HepG2 (cell line): Measurements from ENCODE around the gene AMZ2. TPM values are rescaled to one million over a fixed set of nuclear protein-coding genes. Genes with fewer than 3 reads are reported as not detected.
"Not testable (repeated sequence)": the region's sequence is repeated elsewhere in the genome, so short reads cannot be mapped to it uniquely, and the experiment has no call there.

Experiments used
- ATAC-seq: fragments of 200-7000 bp; cut with Tn5 transposase; 3 replicates; pipeline ENCODE4 v1.9.1; 2020; ENCODE audit warnings: mild to moderate bottlenecking, moderate library complexity
- BruUV-seq: library from RNA; stranded (reverse); fragments of 400-500 nt; replicated peaks from 2 replicates; lab custom pipeline; 2021; lab: Mats Ljungman, UMichigan
- CTCF ChIA-PET: fragments of 300-600 bp; formaldehyde crosslinking; extraction: SDS; loops from one replicate; lab custom pipeline; 2021; ENCODE audit warnings: low total read pairs, inconsistent platforms, low intra/inter-chr PET ratio; lab: Yijun Ruan, JAX
- POLR2A ChIA-PET: fragments of 350-600 bp; sonication (Branson Sonifier 250); formaldehyde crosslinking; loops from one replicate; lab custom pipeline; 2020; ENCODE audit warnings: antibody characterized with exemption, inconsistent platforms; lab: Yijun Ruan, JAX
- DNase-seq: peaks from one replicate; pipeline ENCODE4 v3.0.0-alpha.2; 2015; ENCODE audit warnings: low spot score
- FAIRE-seq: peaks from 3 replicates; lab custom pipeline; 2011; peaks lifted over from hg19 to GRCh38; lab: Jason Lieb, UNC
- H2AFZ ChIP-seq: one replicate; pipeline ENCODE4 v1.6.1; 2011; ENCODE audit warnings: low read length, inconsistent platforms
- H3K27ac ChIP-seq: fragments of 300-600 bp; 3 replicates; pipeline ENCODE4 v1.8.0; 2011; ENCODE audit warnings: mixed run types, mild to moderate bottlenecking, mixed read lengths, low read length, inconsistent platforms; ENCODE audit not compliant: insufficient read depth; ENCODE audit errors: extremely low read length
- H3K27me3 ChIP-seq, 2 experiments: fragments of 200-600 bp in 1 of 2; 2 replicates in 1 of 2; 3 replicates in 1 of 2; pipeline versions ENCODE4 v1.6.0 to v1.8.0; 2011; ENCODE audit warnings: low read length in 2 of 2, mild to moderate bottlenecking in 2 of 2, moderate library complexity in 2 of 2, inconsistent platforms in 1 of 2; ENCODE audit not compliant: insufficient read depth in 2 of 2, control insufficient read depth in 1 of 2
- H3K36me3 ChIP-seq, 2 experiments: fragments of 200-600 bp in 1 of 2; replicated peaks in 1 of 2; 2 replicates in 1 of 2; 3 replicates in 1 of 2; pipeline versions ENCODE4 v1.5.1 to v1.8.0; 2011; ENCODE audit warnings: low read length in 2 of 2, inconsistent platforms in 1 of 2; ENCODE audit not compliant: insufficient read depth in 2 of 2, control insufficient read depth in 1 of 2
- H3K4me1 ChIP-seq: 2 replicates; pipeline ENCODE4 v1.5.1; 2012; ENCODE audit warnings: low read length, inconsistent platforms; ENCODE audit not compliant: insufficient read depth
- H3K4me2 ChIP-seq: 2 replicates; pipeline ENCODE4 v1.6.0; 2011; ENCODE audit warnings: low read depth, low read length, inconsistent platforms
- H3K4me3 ChIP-seq, 3 experiments: fragments of 200-600 bp in 1 of 3; sonication (generic), shearing (Covaris generic) in 1 of 3; replicated peaks in 1 of 3; 2 replicates each; pipeline ENCODE4 v1.5.1; 2011 to 2016; ENCODE audit warnings: low read length in 3 of 3, inconsistent platforms in 2 of 3, low read depth in 2 of 3, mild to moderate bottlenecking in 2 of 3, control low read depth in 1 of 3, mixed read lengths in 1 of 3; ENCODE audit not compliant: insufficient read depth in 1 of 3
- H3K79me2 ChIP-seq: one replicate; pipeline ENCODE4 v1.6.1; 2011; ENCODE audit warnings: low read length, inconsistent platforms; ENCODE audit not compliant: insufficient read depth
- H3K9ac ChIP-seq: 2 replicates; pipeline ENCODE4 v1.6.0; 2011; ENCODE audit warnings: mild to moderate bottlenecking, low read depth, low read length, inconsistent platforms; ENCODE audit not compliant: insufficient read depth
- H3K9me3 ChIP-seq: 2 replicates; pipeline ENCODE4 v1.5.1; 2012; ENCODE audit warnings: mild to moderate bottlenecking, low read length
- H4K20me1 ChIP-seq: 2 replicates; pipeline ENCODE4 v1.6.0; 2011; ENCODE audit warnings: inconsistent platforms, mild to moderate bottlenecking, low read length, moderate library complexity; ENCODE audit not compliant: insufficient read depth
- CEBPB ChIP-seq: IDR thresholded peaks from 2 replicates; pipeline ENCODE4 v1.6.1; 2011; ENCODE audit warnings: low read depth, low read length, improper control_type of control experiment, borderline replicate concordance
- CEBPG ChIP-seq: IDR thresholded peaks from 2 replicates; pipeline ENCODE4 v1.6.1; 2016
- HNF4A ChIP-seq: sonication (generic); formaldehyde crosslinking; IDR thresholded peaks from 2 replicates; pipeline ENCODE4 v1.4.0; 2020; ENCODE audit warnings: missing genetic modification reagents
- HNF4G ChIP-seq, 2 experiments: sonication (generic) in 1 of 2; formaldehyde crosslinking in 1 of 2; IDR thresholded peaks; 2 replicates each; pipeline versions ENCODE4 v1.4.0 to v1.6.1; 2011 to 2020; ENCODE audit warnings: borderline replicate concordance in 2 of 2, low read depth in 2 of 2, mild to moderate bottlenecking in 2 of 2, low read length in 1 of 2, missing genetic modification reagents in 1 of 2, moderate library complexity in 1 of 2
- PATZ1 ChIP-seq: sonication (generic); formaldehyde crosslinking; IDR thresholded peaks from 2 replicates; pipeline ENCODE4 v1.4.0; 2020; ENCODE audit warnings: missing genetic modification reagents
- TBX2 ChIP-seq: sonication (generic); formaldehyde crosslinking; IDR thresholded peaks from 2 replicates; pipeline ENCODE4 v1.5.0; 2020; ENCODE audit warnings: missing genetic modification reagents, mild to moderate bottlenecking, borderline replicate concordance
- ZNF7 ChIP-seq: IDR thresholded peaks from 2 replicates; pipeline ENCODE4 v1.6.1; 2016; ENCODE audit warnings: missing biosample characterization, missing genetic modification reagents
- WGBS: methylation state at CpG from one replicate; pipeline ENCODE4 v1.1.6; 2017; ENCODE audit warnings: low lambda C conversion rate; 5-methylcytosine and 5-hydroxymethylcytosine counted together
- in situ Hi-C: cut with HindIII; loops from 2 replicates; pipeline ENCODE4 v1.10.0; 2017; ENCODE audit warnings: low pct_unique_long_range_greater_than_20kb; ENCODE audit not compliant: extremely low pct_ligation_motif_present
- intact Hi-C: fragments of 100-400 bp; cut with micrococcal nuclease; formaldehyde crosslinking; loops from one replicate; pipeline ENCODE4 v1.10.0; 2022; ENCODE audit not compliant: unreplicated experiment
- polyA plus RNA-seq, 8 experiments: library from polyadenylated mRNA; depleted of rRNA in 3 of 8; stranded (reverse) in 7 of 8; unstranded in 1 of 8; fragments of >200 nt; fragmentation: Illumina TruSeq in 4 of 8; extraction: Trizol in 4 of 8; gene quantifications; 2 replicates each; pipeline versions ENCODE4 v1.2.1 to v1.2.3, GENCODE V29; 2011 to 2016; ENCODE audit warnings: low read depth in 4 of 8, missing spikeins in 1 of 8, mixed read lengths in 1 of 8; ENCODE audit not compliant: insufficient read depth in 1 of 8
- total RNA-seq, 5 experiments: library from RNA; depleted of rRNA; stranded (reverse); fragments of >200 nt; fragmentation: Illumina TruSeq; extraction: Trizol; gene quantifications; 2 replicates each; pipeline ENCODE4 v1.2.3, GENCODE V29; 2016; ENCODE audit warnings: low read depth in 1 of 5

The AMZ2 gene
- total and polyA plus RNA-seq, 2 of the 13 experiments (the other 11 are each of a cell fraction or from before 2014, with no cell fraction given): 86.9 to 90.2 TPM

GRCh38 chr17:68232741-68233140 is 15.1 kb upstream of the AMZ2 start:
- POLR2A ChIA-PET: interaction anchor here (1.7 kb wide), 1 partner anchor 15 kb away, joined by 4 read pairs; the partner anchor contains the start of gene AMZ2
- peaks cover 21% of the 10 kb centered on the region for H3K4me1 ChIP-seq

GRCh38 chr17:68234726-68235335 is 13.0 kb upstream of the AMZ2 start:
- CTCF ChIA-PET, in situ Hi-C loops, intact Hi-C loops, H3K9me3 ChIP-seq, BruUV-seq, H3K9ac ChIP-seq, H4K20me1 ChIP-seq, H3K4me3 ChIP-seq, FAIRE-seq, H3K27ac ChIP-seq, ATAC-seq, H3K4me2 ChIP-seq, H3K27me3 ChIP-seq, DNase-seq, H2AFZ ChIP-seq, H3K36me3 ChIP-seq, H3K79me2 ChIP-seq: not testable (repeated sequence)
- POLR2A ChIA-PET: interaction anchor here (0.9 kb wide), 1 partner anchor 13 kb away, joined by 3 read pairs; no protein-coding TSS in a partner anchor
- WGBS: 86% methylated on average over 12 of the region's 12 CpGs
- peaks cover 31% of the 10 kb centered on the region for H3K4me1 ChIP-seq

More at GRCh38 chr17:68232741-68233140, 15.1 kb upstream of the AMZ2 start:
- H3K4me3 ChIP-seq; H3K79me2 ChIP-seq; H3K9me3 ChIP-seq; H3K4me2 ChIP-seq; H3K36me3 ChIP-seq; H3K9ac ChIP-seq; BruUV-seq; H4K20me1 ChIP-seq; intact Hi-C loops; H3K27ac ChIP-seq; H3K27me3 ChIP-seq; in situ Hi-C loops; CTCF ChIA-PET; H2AFZ ChIP-seq; TF ChIP-seq HNF4G (CRISPR knock-in tag; IDR thresholded peaks at IDR 0.05; ENCODE audit: borderline replicate concordance, low read depth): not testable (repeated sequence)
- WGBS: 83% methylated on average over 1 of the region's 1 CpG
- peak; percentile 75 for ATAC-seq
- peak; percentile 29 for DNase-seq
- peak; percentile 55 for FAIRE-seq
- TF ChIP-seq HNF4G (IDR thresholded peaks at IDR 0.05; ENCODE audit: borderline replicate concordance, low read depth, low read length) (peak; percentile 36; the same call in 1 of the 2 replicates), CEBPG (peak; percentile 72), TBX2 (CRISPR knock-in tag) (peak; percentile 14; the same call in 1 of the 2 replicates), ZNF7 (peak; percentile 50; the same call in 1 of the 2 replicates), CEBPB (peak; percentile 52; the same call in 1 of the 2 replicates), HNF4A (CRISPR knock-in tag) (peak; percentile 55), PATZ1 (CRISPR knock-in tag) (peak; percentile 22; the same call in 1 of the 2 replicates)

GRCh38 chr17:68235336-68235791 is 12.5 kb upstream of the AMZ2 start:
- H2AFZ ChIP-seq, H3K27ac ChIP-seq, H3K79me2 ChIP-seq, CTCF ChIA-PET, DNase-seq, intact Hi-C loops, H3K4me2 ChIP-seq, H3K4me3 ChIP-seq, H3K36me3 ChIP-seq, POLR2A ChIA-PET, H3K9me3 ChIP-seq, ATAC-seq, H4K20me1 ChIP-seq, in situ Hi-C loops, H3K9ac ChIP-seq, H3K27me3 ChIP-seq, BruUV-seq, FAIRE-seq: not testable (repeated sequence)
- WGBS: 71% methylated on average over 8 of the region's 11 CpGs
- H3K4me1 ChIP-seq: peaks cover 31% of the 10 kb centered on the region
